ENCODE measurements around the gene PODXL.

- no peak for TF ChIP-seq GATA2 (IDR thresholded peaks at IDR 0.05; ENCODE audit: low read depth, low read length)
- no peak for TF ChIP-seq GATA3 (IDR thresholded peaks at IDR 0.05; ENCODE audit: low read depth, low read length)
Measured at GRCh38 chr7:131548371-131548770, 8.1 kb downstream of the PODXL start.
